ENCODE data around the gene DRD3. TPM values are rescaled to one million over a fixed set of nuclear protein-coding genes. Genes with fewer than 3 reads are reported as not detected.

The DRD3 gene
- total and polyA plus RNA-seq, 4 donors, result not detected

GRCh38 chr3:114213627-114214541 lies 35.0 kb upstream of the DRD3 start:
- Histone ChIP-seq H3K4me1 (ENCODE audit: control insufficient read depth in 4 of 4, insufficient read depth in 4 of 4, low read length in 3 of 4) (no peaks in the 10 kb centered on the region), H3K36me3 (ENCODE audit: control insufficient read depth in 4 of 4, insufficient read depth in 3 of 4, low read depth in 1 of 4, low read length in 3 of 4) (no peaks in the 10 kb centered on the region), H3K27ac (ENCODE audit: low read depth in 1 of 2, low read length in 2 of 2) (peak overlapping the region; percentile 39 to 46), H3K4me3 (ENCODE audit: low read depth in 1 of 3, low read length in 3 of 3) (no peak overlapping the region), H3K9ac (ENCODE audit: low read depth in 1 of 2, low read length in 2 of 2) (peak overlapping the region in 1 of 2 donors; percentile 43), H3K27me3 (ENCODE audit: control insufficient read depth in 4 of 4, insufficient read depth in 4 of 4, low read length in 3 of 4) (no peaks in the 10 kb centered on the region), H3K9me3 (ENCODE audit: control insufficient read depth in 4 of 4, low read length in 3 of 4) (no peaks in the 10 kb centered on the region)
- TF ChIP-seq RAD21 (IDR thresholded peaks at IDR 0.05) (peak in 1 of 2 donors; percentile 15), MAX (IDR thresholded peaks at IDR 0.05) (no peak)
- no peak for DNase-seq (ENCODE audit: low spot score)
- WGBS, result 27% methylated on average over 19 of the region's 19 CpGs

- TF ChIP-seq NR2F2 (IDR thresholded peaks at IDR 0.05) (no peak), SP1 (IDR thresholded peaks at IDR 0.05) (no peak)
- Histone ChIP-seq H3K9me3 (ENCODE audit: control insufficient read depth in 4 of 4, low read length in 3 of 4) (no peaks in the 10 kb centered on the region), H3K36me3 (ENCODE audit: control insufficient read depth in 4 of 4, insufficient read depth in 3 of 4, low read depth in 1 of 4, low read length in 3 of 4) (no peaks in the 10 kb centered on the region), H3K27ac (ENCODE audit: low read depth in 1 of 2, low read length in 2 of 2) (no peak overlapping the region), H3K27me3 (ENCODE audit: control insufficient read depth in 4 of 4, insufficient read depth in 4 of 4, low read length in 3 of 4) (no peaks in the 10 kb centered on the region), H3K9ac (ENCODE audit: low read depth in 1 of 2, low read length in 2 of 2) (no peak overlapping the region), H3K4me1 (ENCODE audit: control insufficient read depth in 4 of 4, insufficient read depth in 4 of 4, low read length in 3 of 4) (no peaks in the 10 kb centered on the region), H3K4me3 (ENCODE audit: low read depth in 1 of 3, low read length in 3 of 3) (no peak overlapping the region)
- WGBS, result 35% methylated on average over 4 of the region's 4 CpGs
- DNase-seq (ENCODE audit: low spot score), result no peak
Measured at GRCh38 chr3:114213292-114213626, 34.4 kb upstream of the DRD3 start.

GRCh38 chr3:114212646-114213045 lies 33.8 kb upstream of the DRD3 start:
- TF ChIP-seq RAD21 (IDR thresholded peaks at IDR 0.05), result no peak
- TF ChIP-seq RXRA (IDR thresholded peaks at IDR 0.05), result no peak
- Histone ChIP-seq H3K4me3 (ENCODE audit: low read depth in 1 of 3, low read length in 3 of 3) (no peak overlapping the region), H3K4me1 (ENCODE audit: control insufficient read depth in 4 of 4, insufficient read depth in 4 of 4, low read length in 3 of 4) (no peaks in the 10 kb centered on the region), H3K36me3 (ENCODE audit: control insufficient read depth in 4 of 4, insufficient read depth in 3 of 4, low read depth in 1 of 4, low read length in 3 of 4) (no peaks in the 10 kb centered on the region), H3K27ac (ENCODE audit: low read depth in 1 of 2, low read length in 2 of 2) (no peak overlapping the region), H3K9me3 (ENCODE audit: control insufficient read depth in 4 of 4, low read length in 3 of 4) (no peaks in the 10 kb centered on the region), H3K27me3 (ENCODE audit: control insufficient read depth in 4 of 4, insufficient read depth in 4 of 4, low read length in 3 of 4) (no peaks in the 10 kb centered on the region), H3K9ac (ENCODE audit: low read depth in 1 of 2, low read length in 2 of 2) (no peak overlapping the region)
- 71% methylated on average over 4 of the region's 4 CpGs for WGBS
- no peak for DNase-seq (ENCODE audit: low spot score)

GRCh38 chr3:114207768-114208167 lies 28.9 kb upstream of the DRD3 start:
- no peaks in the 10 kb centered on the region for H3K36me3 ChIP-seq (ENCODE audit: control insufficient read depth in 4 of 4, insufficient read depth in 3 of 4, low read depth in 1 of 4, low read length in 3 of 4)
- H3K9ac ChIP-seq (ENCODE audit: low read depth in 1 of 2, low read length in 2 of 2), result no peak overlapping the region
- H3K27ac ChIP-seq (ENCODE audit: low read depth in 1 of 2, low read length in 2 of 2), result no peak overlapping the region
- no peak for DNase-seq (ENCODE audit: low spot score)
- peaks cover 0 to 3% (median 1%) of the 10 kb centered on the region in 4 donors for H3K27me3 ChIP-seq (ENCODE audit: control insufficient read depth in 4 of 4, insufficient read depth in 4 of 4, low read length in 3 of 4)
- TF ChIP-seq REST (IDR thresholded peaks at IDR 0.05), result no peak
- no peak for TF ChIP-seq JUND (IDR thresholded peaks at IDR 0.05)
- no peak for TF ChIP-seq RXRA (IDR thresholded peaks at IDR 0.05)
- TF ChIP-seq TAF1 (conservative IDR thresholded peaks at IDR 0.05), result no peak
- no peak for TF ChIP-seq NR2F2 (IDR thresholded peaks at IDR 0.05)
- no peaks in the 10 kb centered on the region for H3K9me3 ChIP-seq (ENCODE audit: control insufficient read depth in 4 of 4, low read length in 3 of 4)
- H3K4me3 ChIP-seq (ENCODE audit: low read depth in 1 of 3, low read length in 3 of 3), result no peak overlapping the region
- H3K4me1 ChIP-seq (ENCODE audit: control insufficient read depth in 4 of 4, insufficient read depth in 4 of 4, low read length in 3 of 4), result no peaks in the 10 kb centered on the region
- WGBS, result 67% methylated on average over 4 of the region's 4 CpGs

Measured in liver (tissue), 9 donors.